ENCODE results near the gene MCM6. TPM values are rescaled to one million over a fixed set of nuclear protein-coding genes. Genes with fewer than 3 reads are reported as not detected.
A peak's percentile ranks its signal among the peaks of the same experiment; 100 is the strongest.
"Not testable (repeated sequence)": the region's sequence is repeated elsewhere in the genome, so short reads cannot be mapped to it uniquely, and the experiment has no call there.

Gene MCM6
- total RNA-seq, 1 experiment from 2014 or later = 96.0 TPM

- H3K4me1 ChIP-seq = no peaks in the 10 kb centered on the region
- Mint-ChIP-seq H3K27me3 (ENCODE audit: insufficient read depth, unreplicated experiment) (no peaks in the 10 kb centered on the region), H3K27ac (ENCODE audit: unreplicated experiment) (no peak overlapping the region), H3K9me3 (ENCODE audit: unreplicated experiment) (no peaks in the 10 kb centered on the region), H3K36me3 (ENCODE audit: insufficient read depth, unreplicated experiment) (peaks cover 8% of the 10 kb centered on the region), H3K4me1 (ENCODE audit: low read depth, unreplicated experiment) (no peaks in the 10 kb centered on the region), H3K4me3 (ENCODE audit: unreplicated experiment) (no peak overlapping the region)
- no peaks in the 10 kb centered on the region for H3K36me3 ChIP-seq (ENCODE audit: control insufficient read depth, insufficient read depth, low read length)
- intact Hi-C loops (cut with micrococcal nuclease; ENCODE audit: unreplicated experiment) = no loop called here
- CTCF ChIA-PET = no interaction called here
- no TSS peak for BruUV-seq (replicated peaks)
- H3K27me3 ChIP-seq (replicated peaks; ENCODE audit: control insufficient read depth, insufficient read depth, low read length) = no peaks in the 10 kb centered on the region; the same call in 1 of the 2 replicates
- no peak overlapping the region for H3K4me3 ChIP-seq (ENCODE audit: low read depth, low read length)
- no peak for DNase-seq
- TF ChIP-seq, protein P1, sequence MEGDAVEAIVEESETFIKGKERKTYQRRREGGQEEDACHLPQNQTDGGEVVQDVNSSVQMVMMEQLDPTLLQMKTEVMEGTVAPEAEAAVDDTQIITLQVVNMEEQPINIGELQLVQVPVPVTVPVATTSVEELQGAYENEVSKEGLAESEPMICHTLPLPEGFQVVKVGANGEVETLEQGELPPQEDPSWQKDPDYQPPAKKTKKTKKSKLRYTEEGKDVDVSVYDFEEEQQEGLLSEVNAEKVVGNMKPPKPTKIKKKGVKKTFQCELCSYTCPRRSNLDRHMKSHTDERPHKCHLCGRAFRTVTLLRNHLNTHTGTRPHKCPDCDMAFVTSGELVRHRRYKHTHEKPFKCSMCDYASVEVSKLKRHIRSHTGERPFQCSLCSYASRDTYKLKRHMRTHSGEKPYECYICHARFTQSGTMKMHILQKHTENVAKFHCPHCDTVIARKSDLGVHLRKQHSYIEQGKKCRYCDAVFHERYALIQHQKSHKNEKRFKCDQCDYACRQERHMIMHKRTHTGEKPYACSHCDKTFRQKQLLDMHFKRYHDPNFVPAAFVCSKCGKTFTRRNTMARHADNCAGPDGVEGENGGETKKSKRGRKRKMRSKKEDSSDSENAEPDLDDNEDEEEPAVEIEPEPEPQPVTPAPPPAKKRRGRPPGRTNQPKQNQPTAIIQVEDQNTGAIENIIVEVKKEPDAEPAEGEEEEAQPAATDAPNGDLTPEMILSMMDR (IDR thresholded peaks at IDR 0.05; ENCODE audit: insufficient read depth in 1 of 2, low read depth in 1 of 2, low read length in 1 of 2, severe bottlenecking in 1 of 2, unreplicated experiment in 1 of 2) = no peak
- POLR2A ChIA-PET = no interaction called here
- H3K9me3 ChIP-seq = no peaks in the 10 kb centered on the region; the same call in 1 of the 2 replicates
These were observed 63.2 kb downstream of the MCM6 start for GRCh38 chr2:135812907-135813511.

DNA sequence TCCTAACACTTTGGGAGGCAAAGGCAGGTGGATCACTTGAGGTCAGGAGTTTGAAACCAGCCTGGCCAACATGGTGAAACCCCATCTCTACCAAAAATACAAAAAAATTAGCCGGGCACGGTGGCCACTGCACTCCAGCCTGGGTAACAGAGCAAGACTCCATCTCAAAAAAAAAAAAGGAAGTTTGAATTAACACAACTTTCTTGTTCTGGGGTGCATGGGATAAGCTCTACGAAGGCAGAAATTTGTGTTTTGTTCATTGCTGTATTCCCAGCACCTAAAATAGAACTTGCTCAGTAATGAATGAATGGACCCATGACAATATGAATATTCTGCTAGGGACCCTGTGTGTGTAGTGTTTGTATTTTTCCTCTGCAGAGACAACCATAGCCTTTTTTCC is 68.4 kb downstream of the MCM6 start:
- H3K9me3 Mint-ChIP-seq (ENCODE audit: unreplicated experiment); H3K4me3 Mint-ChIP-seq (ENCODE audit: unreplicated experiment); H3K27me3 Mint-ChIP-seq (ENCODE audit: insufficient read depth, unreplicated experiment); H3K36me3 Mint-ChIP-seq (ENCODE audit: insufficient read depth, unreplicated experiment); H3K9me3 ChIP-seq; intact Hi-C loops (cut with micrococcal nuclease; ENCODE audit: unreplicated experiment); CTCF ChIA-PET; H3K4me1 ChIP-seq; H3K27ac Mint-ChIP-seq (ENCODE audit: unreplicated experiment); DNase-seq; POLR2A ChIA-PET; H3K4me1 Mint-ChIP-seq (ENCODE audit: low read depth, unreplicated experiment); H3K36me3 ChIP-seq (ENCODE audit: control insufficient read depth, insufficient read depth, low read length); H3K27me3 ChIP-seq (replicated peaks; ENCODE audit: control insufficient read depth, insufficient read depth, low read length); H3K4me3 ChIP-seq (ENCODE audit: low read depth, low read length); BruUV-seq (replicated peaks): not testable (repeated sequence)

GRCh38 chr2:135803278-135803677 is 73.0 kb downstream of the MCM6 start:
- peak; percentile 54 to 58 for DNase-seq
- no peaks in the 10 kb centered on the region for H3K4me1 Mint-ChIP-seq (ENCODE audit: low read depth, unreplicated experiment)
- no peaks in the 10 kb centered on the region for H3K9me3 Mint-ChIP-seq (ENCODE audit: unreplicated experiment)
- H3K4me3 Mint-ChIP-seq (ENCODE audit: unreplicated experiment) = no peak overlapping the region
- H3K9me3 ChIP-seq = peaks cover 17% of the 10 kb centered on the region
- ChIA-PET CTCF (interaction anchor here (0.6 to 1.1 kb wide), 3 partner anchors 11 to 814 kb away, joined by 3 to 4 read pairs (median 3); no protein-coding TSS in a partner anchor), POLR2A (interaction anchor here (0.6 to 1.0 kb wide), 2 partner anchors 73 to 96 kb away, joined by 3 to 6 read pairs; partner anchors contain the start of gene MCM6)
- no TSS peak for BruUV-seq (replicated peaks)
- H3K27me3 ChIP-seq (replicated peaks; ENCODE audit: control insufficient read depth, insufficient read depth, low read length) = no peaks in the 10 kb centered on the region
- TF ChIP-seq, protein P1 (IDR thresholded peaks at IDR 0.05; ENCODE audit: insufficient read depth in 1 of 2, low read depth in 1 of 2, low read length in 1 of 2, severe bottlenecking in 1 of 2, unreplicated experiment in 1 of 2) = no peak
- H3K36me3 ChIP-seq (ENCODE audit: control insufficient read depth, insufficient read depth, low read length) = no peaks in the 10 kb centered on the region
- no peak overlapping the region for H3K4me3 ChIP-seq (ENCODE audit: low read depth, low read length)
- no peaks in the 10 kb centered on the region for H3K27me3 Mint-ChIP-seq (ENCODE audit: insufficient read depth, unreplicated experiment)
- no peak overlapping the region for H3K27ac Mint-ChIP-seq (ENCODE audit: unreplicated experiment)
- no peaks in the 10 kb centered on the region for H3K36me3 Mint-ChIP-seq (ENCODE audit: insufficient read depth, unreplicated experiment)
- H3K4me1 ChIP-seq = peaks cover 9% of the 10 kb centered on the region
- intact Hi-C loops (cut with micrococcal nuclease; ENCODE audit: unreplicated experiment) = loop anchor here (1.0 to 2.0 kb wide), 2 partner anchors 28 to 798 kb away; no protein-coding TSS in a partner anchor
